Measurements from ENCODE around the gene CHL1.

Gene CHL1

DNA sequence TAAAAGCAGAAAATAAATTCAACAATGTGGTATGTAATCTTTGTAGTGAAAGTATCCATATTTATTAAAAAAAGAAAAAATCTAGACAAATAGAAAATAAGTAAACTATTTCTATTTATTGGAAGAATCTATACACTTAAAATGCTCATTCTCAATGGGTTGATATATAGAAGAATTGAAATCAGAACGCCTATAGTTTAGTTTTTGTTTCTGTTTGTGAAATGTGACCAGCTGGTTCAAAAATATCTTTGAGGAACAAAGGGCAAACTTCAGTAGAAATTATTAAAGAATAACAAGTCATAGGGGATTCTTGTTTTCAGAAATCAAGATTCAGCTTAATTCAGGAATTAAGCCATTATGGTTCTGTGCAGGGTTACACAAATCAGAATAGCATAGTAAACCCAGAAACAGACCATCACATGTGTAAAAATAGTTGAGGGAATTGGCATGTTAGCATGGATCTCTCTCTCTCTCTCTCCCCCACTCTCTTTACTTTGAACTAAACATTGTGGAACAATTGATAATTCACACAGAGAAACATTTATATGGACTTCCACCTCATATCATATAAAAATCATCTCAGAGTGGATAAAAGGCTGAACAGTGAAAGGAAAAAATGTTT is 134.0 kb downstream of the CHL1 start:
- DNase-seq (ENCODE audit: low read depth): no peak
- TF ChIP-seq, protein P1, sequence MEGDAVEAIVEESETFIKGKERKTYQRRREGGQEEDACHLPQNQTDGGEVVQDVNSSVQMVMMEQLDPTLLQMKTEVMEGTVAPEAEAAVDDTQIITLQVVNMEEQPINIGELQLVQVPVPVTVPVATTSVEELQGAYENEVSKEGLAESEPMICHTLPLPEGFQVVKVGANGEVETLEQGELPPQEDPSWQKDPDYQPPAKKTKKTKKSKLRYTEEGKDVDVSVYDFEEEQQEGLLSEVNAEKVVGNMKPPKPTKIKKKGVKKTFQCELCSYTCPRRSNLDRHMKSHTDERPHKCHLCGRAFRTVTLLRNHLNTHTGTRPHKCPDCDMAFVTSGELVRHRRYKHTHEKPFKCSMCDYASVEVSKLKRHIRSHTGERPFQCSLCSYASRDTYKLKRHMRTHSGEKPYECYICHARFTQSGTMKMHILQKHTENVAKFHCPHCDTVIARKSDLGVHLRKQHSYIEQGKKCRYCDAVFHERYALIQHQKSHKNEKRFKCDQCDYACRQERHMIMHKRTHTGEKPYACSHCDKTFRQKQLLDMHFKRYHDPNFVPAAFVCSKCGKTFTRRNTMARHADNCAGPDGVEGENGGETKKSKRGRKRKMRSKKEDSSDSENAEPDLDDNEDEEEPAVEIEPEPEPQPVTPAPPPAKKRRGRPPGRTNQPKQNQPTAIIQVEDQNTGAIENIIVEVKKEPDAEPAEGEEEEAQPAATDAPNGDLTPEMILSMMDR (conservative IDR thresholded peaks at IDR 0.05; ENCODE audit: low read depth, low read length): no peak
- no peak overlapping the region for H3K4me3 ChIP-seq (ENCODE audit: low read length)

DNA sequence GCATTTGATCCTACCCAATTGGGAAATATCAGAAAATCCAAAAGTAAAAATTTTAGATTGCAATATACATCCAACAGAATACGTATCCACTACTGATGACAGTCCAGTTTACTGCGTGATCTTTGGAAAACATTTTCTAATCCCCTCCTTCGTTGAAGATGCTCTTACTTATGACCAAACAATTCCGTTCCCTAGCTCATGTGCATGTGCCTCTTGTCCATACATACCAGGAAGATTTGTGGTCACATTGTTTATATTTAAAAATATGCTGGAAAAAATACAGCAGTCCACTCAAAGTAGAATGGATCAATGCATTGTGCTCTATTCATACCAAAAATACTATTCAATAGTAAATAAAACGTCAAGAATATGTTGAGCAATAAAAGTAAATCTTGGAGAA is 135.3 kb downstream of the CHL1 start:
- TF ChIP-seq, protein P1 (conservative IDR thresholded peaks at IDR 0.05; ENCODE audit: low read depth, low read length): no peak
- no peak overlapping the region for H3K4me3 ChIP-seq (ENCODE audit: low read length)
- no peak for DNase-seq (ENCODE audit: low read depth)

DNA sequence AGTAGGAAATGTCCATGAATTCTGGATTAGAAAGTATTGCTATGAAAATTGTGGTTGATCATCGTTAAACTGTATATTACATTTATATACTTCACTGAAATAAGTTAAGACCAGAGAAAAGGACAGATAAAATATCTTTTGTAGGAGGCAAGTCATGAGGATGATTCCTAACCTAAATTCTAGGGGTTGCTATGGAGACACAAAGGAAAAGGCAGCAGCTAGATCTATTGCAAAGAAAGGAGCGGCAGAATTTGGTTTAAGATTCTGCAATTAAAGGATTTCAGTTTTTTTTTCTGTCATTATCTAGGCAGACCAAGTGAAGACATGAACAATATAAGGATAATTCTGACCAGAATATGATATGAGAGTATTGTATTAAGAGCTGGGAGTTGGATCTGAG is 136.1 kb downstream of the CHL1 start:
- TF ChIP-seq, protein P1 (conservative IDR thresholded peaks at IDR 0.05; ENCODE audit: low read depth, low read length): no peak
- H3K4me3 ChIP-seq (ENCODE audit: low read length): no peak overlapping the region

DNA sequence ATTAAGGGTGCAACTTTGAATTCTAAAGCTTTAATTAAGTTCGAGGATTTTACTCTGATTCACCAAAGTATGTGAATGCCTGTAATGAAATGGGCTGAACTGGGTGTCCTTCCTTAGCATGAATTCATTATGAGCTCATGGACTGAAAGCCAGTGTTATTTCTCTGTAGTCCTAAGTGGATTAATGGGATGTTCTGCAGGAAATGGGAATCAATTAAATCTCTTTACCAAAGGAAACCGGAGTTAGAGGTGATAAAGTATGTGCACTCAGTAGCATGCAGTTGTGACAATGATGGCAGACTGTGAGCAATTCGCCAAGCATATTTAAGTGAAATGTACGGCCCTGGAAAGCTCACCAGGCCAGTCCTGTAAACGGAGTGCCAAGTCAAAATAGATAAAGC is 138.7 kb downstream of the CHL1 start:
- TF ChIP-seq, protein P1 (conservative IDR thresholded peaks at IDR 0.05; ENCODE audit: low read depth, low read length): no peak
- DNase-seq (ENCODE audit: low read depth): no peak
- no peak overlapping the region for H3K4me3 ChIP-seq (ENCODE audit: low read length)

More for the DNA sequence above, 136.1 kb downstream of the CHL1 start:
- no peak for DNase-seq (ENCODE audit: low read depth)

DNA sequence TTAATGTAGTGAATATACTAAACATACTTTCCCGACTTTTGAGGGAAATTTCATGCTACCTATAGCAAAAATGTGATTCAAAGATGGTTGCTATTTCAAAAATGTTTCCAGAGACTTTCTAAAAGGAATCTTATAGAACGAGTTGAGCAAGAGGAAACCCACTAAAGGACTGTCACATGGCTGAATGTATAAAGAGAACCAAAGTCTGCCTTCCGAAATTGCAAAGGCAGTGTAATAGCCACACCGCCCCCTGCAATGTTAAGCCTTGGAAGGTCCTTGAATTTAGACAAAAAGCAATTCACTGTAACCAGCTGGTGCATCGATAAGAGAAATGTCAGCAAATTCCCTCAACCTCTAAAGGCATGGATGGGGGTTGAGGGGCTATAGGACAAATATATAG is 142.8 kb downstream of the CHL1 start:
- TF ChIP-seq, protein P1 (conservative IDR thresholded peaks at IDR 0.05; ENCODE audit: low read depth, low read length): no peak

DNA sequence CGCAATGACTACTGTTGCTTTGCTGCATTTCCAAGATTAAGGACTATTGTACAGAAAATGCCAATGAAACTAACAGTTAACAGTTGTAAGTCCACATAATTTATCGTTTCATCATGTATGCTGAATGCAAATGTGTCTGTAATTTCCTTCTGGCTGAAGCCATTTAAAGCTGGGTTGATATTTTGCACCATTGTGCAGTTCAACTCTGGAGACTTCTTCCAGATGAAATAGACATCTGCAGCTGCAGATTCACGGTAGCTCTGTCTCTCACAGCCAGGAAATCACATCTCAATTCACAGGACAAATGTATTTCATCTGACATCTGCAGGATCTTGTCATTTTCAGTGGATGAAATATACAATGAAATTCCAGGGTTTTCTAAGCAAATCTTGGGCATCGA is 145.4 kb downstream of the CHL1 start:
- no peak for DNase-seq (ENCODE audit: low read depth)
- TF ChIP-seq, protein P1 (conservative IDR thresholded peaks at IDR 0.05; ENCODE audit: low read depth, low read length): no peak
- H3K4me3 ChIP-seq (ENCODE audit: low read length): no peak overlapping the region

More for the DNA sequence above, 142.8 kb downstream of the CHL1 start:
- DNase-seq (ENCODE audit: low read depth): no peak
- H3K4me3 ChIP-seq (ENCODE audit: low read length): no peak overlapping the region

DNA sequence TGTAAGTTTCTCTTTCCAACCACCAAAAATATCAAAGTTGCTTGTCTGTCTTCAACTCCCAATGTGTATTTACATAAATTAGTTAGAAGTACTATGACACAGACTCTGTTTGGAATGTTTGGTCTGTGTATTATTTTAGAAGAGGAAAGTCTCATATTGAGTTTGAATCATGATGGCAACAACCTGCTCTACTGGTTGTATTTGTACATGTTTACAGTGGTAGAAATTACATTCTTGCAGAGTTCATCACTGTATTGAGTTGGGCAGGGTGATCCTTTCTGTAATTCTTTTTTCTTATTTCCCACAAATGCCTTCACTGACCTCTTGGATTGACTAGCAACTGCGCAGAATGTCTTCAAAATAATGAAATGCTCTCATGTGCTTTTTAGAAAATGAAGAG is 149.6 kb downstream of the CHL1 start:
- no peak for DNase-seq (ENCODE audit: low read depth)
- H3K4me3 ChIP-seq (ENCODE audit: low read length): no peak overlapping the region
- TF ChIP-seq, protein P1 (conservative IDR thresholded peaks at IDR 0.05; ENCODE audit: low read depth, low read length): no peak
